Naive thymus-derived CD8-positive, alpha-beta T cell (primary cell): ENCODE data around the gene INPP5E. TPM values are rescaled to one million over a fixed set of nuclear protein-coding genes. Genes with fewer than 3 reads are reported as not detected.
"Not testable (repeated sequence)": the region's sequence is repeated elsewhere in the genome, so short reads cannot be mapped to it uniquely, and the experiment has no call there.

Experiments used
- ATAC-seq, 2 donors: fragments of 150-1000 bp; cut with Tn5 transposase in 1 of 2; sonication (Bioruptor Pico), chemical (Tn5 transposase) in 1 of 2; 1 replicate in 1 of 2; 2 replicates in 1 of 2; pipeline ENCODE4 v1.10.0; 2021; ENCODE audit warnings: mild to moderate bottlenecking in 2 of 2, moderate library complexity in 2 of 2
- POLR2A ChIA-PET: fragments of 350-600 bp; sonication (Branson Sonifier 250); formaldehyde crosslinking; loops from one replicate; lab custom pipeline; 2021; ENCODE audit warnings: antibody characterized with exemption; lab: Charles Lee
- DNase-seq, 10 donors: peaks; one replicate each; pipeline versions ENCODE4 v3.0.0 to v3.0.0-alpha.2; 2020 to 2022
- H3K27ac Mint-ChIP-seq, 10 donors: one replicate each; pipeline ENCODE4 v1.8.0; 2020 to 2022; ENCODE audit warnings: mild to moderate bottlenecking in 10 of 10, mixed read lengths in 10 of 10, moderate library complexity in 4 of 10, inconsistent platforms in 1 of 10
- H3K27me3 Mint-ChIP-seq, 5 donors: one replicate each; pipeline ENCODE4 v1.8.0; 2021 to 2022; ENCODE audit warnings: mixed read lengths in 5 of 5
- H3K36me3 Mint-ChIP-seq, 3 donors: one replicate each; pipeline ENCODE4 v1.8.0; 2020 to 2022; ENCODE audit warnings: mixed read lengths in 3 of 3, mild to moderate bottlenecking in 2 of 3, inconsistent platforms in 1 of 3
- H3K4me1 Mint-ChIP-seq, 4 donors: one replicate each; pipeline ENCODE4 v1.8.0; 2021 to 2022; ENCODE audit warnings: mixed read lengths in 4 of 4
- H3K4me3 Mint-ChIP-seq, 10 donors: one replicate each; pipeline ENCODE4 v1.8.0; 2020 to 2022; ENCODE audit warnings: mild to moderate bottlenecking in 10 of 10, mixed read lengths in 10 of 10, moderate library complexity in 6 of 10, inconsistent platforms in 1 of 10
- H3K9me3 Mint-ChIP-seq, 9 donors: one replicate each; pipeline ENCODE4 v1.8.0; 2020 to 2022; ENCODE audit warnings: mixed read lengths in 9 of 9, mild to moderate bottlenecking in 3 of 9, inconsistent platforms in 1 of 9, moderate library complexity in 1 of 9
- polyA plus RNA-seq, 3 donors: library from polyadenylated mRNA; unstranded; fragments of 300-500 nt; fragmentation: Illumina TruSeq; gene quantifications; one replicate each; pipeline ENCODE4 v1.2.3, GENCODE V29; 2021
- total RNA-seq, 8 experiments: library from RNA in 2 of 8; stranded (reverse) in 2 of 8; gene quantifications; one replicate each; pipeline ENCODE4 v1.2.3 and lab custom pipeline; 2021 to 2026

INPP5E gene
- total and polyA plus RNA-seq, 5 experiments from 2014 or later: 0.90 to 27.3 (median 4.4) TPM

DNA sequence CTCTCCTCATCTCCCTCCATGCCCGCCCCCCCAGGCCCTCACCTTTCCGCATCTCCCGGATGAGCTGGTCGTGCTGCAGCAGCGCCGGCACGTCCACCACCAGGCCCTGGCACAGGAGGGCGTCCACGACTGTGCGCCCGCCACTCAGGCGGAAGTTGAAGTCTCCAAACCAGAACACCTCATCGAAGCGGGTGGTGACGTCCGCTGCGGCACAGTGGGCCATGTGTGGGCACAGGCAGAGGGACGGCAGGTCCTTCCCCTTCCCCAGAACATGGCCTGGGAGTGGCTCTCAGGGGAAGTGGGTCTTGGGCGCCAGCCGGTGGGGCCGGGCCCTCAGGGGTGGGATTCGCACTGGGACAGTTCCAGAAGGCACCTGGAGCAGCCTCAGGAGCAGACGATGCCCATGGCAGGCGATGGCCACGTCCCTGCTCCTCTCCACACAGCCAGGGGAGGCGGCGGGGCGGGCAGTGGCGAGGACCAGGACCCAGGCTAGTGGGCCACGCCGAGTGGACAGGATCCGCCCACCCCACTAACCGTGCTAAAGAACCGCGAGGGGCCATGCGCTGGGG, 7.8 kb downstream of the INPP5E start:
- DNase-seq (no peak), ATAC-seq (no peak)
- Mint-ChIP-seq H3K4me1 (peaks cover 7 to 13% (median 10%) of the 10 kb centered on the region in 4 donors), H3K27ac (no peak overlapping the region), H3K36me3 (peaks cover 0 to 10% (median 0%) of the 10 kb centered on the region in 3 donors), H3K27me3 (no peaks in the 10 kb centered on the region), H3K9me3 (no peaks in the 10 kb centered on the region), H3K4me3 (no peak overlapping the region)
- POLR2A ChIA-PET: interaction anchor here (0.5 kb wide), 1 partner anchor 208 kb away, joined by 4 read pairs; no protein-coding TSS in a partner anchor

DNA sequence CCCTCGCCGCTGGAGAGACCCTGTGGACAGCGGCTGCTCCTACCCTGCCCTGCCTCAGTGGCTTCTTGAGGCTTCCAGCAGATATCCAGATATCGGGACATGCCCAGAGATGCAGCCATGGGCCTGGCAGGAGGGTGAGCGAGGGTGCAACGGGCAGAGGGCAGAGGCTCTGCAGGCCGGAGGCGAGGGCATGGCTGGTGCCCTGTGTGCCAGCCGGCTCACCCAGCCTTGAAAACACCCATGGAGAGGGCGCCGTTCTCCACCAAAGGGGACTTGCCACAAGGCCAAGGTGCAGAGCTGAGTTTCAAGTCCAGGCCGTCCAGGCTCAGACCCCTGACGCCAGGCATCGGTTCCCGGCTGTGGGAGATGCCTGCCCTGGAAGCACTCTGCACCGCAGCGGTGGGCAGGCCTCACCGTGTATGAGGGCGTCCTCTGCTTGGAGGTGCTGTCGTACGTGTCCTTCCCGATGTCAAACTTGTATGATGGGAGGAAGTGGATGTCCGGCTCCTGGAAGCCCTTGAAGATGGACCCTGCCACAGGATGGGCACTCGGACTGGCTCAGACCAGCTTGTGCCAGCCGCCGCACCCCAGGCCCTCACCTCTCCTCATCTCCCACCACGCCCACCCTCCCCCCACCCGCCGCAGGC, 8.9 kb downstream of the INPP5E start:
- ATAC-seq (no peak), DNase-seq (no peak)
- Mint-ChIP-seq H3K27ac (peak overlapping the region in 1 of 10 donors; percentile 29), H3K4me3 (no peak overlapping the region), H3K36me3 (peaks cover 0 to 16% (median 0%) of the 10 kb centered on the region in 3 donors), H3K9me3 (no peaks in the 10 kb centered on the region), H3K4me1 (peaks cover 0 to 3% (median 1%) of the 10 kb centered on the region in 4 donors), H3K27me3 (no peaks in the 10 kb centered on the region)
- POLR2A ChIA-PET: no interaction called here

- Mint-ChIP-seq H3K4me1 (no peaks in the 10 kb centered on the region), H3K4me3 (no peak overlapping the region), H3K27me3 (no peaks in the 10 kb centered on the region), H3K9me3 (no peaks in the 10 kb centered on the region), H3K36me3 (peaks cover 0 to 22% (median 0%) of the 10 kb centered on the region in 3 donors), H3K27ac (peak overlapping the region in 2 of 10 donors; percentile 29 to 40)
- POLR2A ChIA-PET: interaction anchor here (0.5 to 1.1 kb wide), 2 partner anchors 17 to 482 kb away, joined by 3 to 11 read pairs; no protein-coding TSS in a partner anchor
- no peak for DNase-seq
- ATAC-seq: no peak
Observed at GRCh38 chr9:136429683-136430491, 9.8 kb downstream of the INPP5E start.

DNA sequence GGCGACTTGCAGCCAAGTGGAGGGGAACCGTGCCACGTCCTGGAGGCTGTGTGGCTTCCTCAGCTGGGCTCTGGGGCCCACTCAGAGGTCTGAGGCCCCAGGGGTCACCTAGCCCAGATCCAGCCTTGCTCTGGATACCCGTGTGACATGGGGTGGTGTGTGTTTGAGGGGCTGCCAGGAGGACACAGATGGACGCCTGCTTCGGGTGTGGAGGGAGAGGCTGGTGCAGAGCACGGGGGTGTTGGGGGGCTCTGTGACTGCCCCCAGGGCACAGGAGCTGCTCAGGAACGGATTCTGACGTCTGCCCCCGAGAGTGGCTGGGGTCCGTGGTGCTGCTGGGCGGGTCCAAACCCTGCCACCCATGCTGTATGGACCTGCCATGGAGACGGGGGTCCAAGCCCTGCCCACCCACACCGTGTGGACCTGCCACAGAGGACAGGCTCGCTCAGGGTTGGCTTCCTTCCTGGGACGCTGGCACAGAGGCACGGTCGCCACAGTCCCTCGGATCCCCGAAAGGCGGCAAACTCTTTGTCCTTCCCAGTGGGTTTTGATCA, 10.5 kb downstream of the INPP5E start:
- H3K36me3 Mint-ChIP-seq: peaks cover 0 to 24% (median 0%) of the 10 kb centered on the region in 3 donors
- no peak overlapping the region for H3K4me3 Mint-ChIP-seq
- H3K27ac Mint-ChIP-seq: no peak overlapping the region
- POLR2A ChIA-PET: interaction anchor here (0.5 to 1.1 kb wide), 3 partner anchors 10 to 483 kb away, joined by 3 to 11 read pairs (median 3); no protein-coding TSS in a partner anchor
- peaks cover 0 to 3% (median 0%) of the 10 kb centered on the region in 4 donors for H3K4me1 Mint-ChIP-seq
- no peaks in the 10 kb centered on the region for H3K27me3 Mint-ChIP-seq
- H3K9me3 Mint-ChIP-seq: no peaks in the 10 kb centered on the region
- ATAC-seq: no peak
- no peak for DNase-seq

DNA sequence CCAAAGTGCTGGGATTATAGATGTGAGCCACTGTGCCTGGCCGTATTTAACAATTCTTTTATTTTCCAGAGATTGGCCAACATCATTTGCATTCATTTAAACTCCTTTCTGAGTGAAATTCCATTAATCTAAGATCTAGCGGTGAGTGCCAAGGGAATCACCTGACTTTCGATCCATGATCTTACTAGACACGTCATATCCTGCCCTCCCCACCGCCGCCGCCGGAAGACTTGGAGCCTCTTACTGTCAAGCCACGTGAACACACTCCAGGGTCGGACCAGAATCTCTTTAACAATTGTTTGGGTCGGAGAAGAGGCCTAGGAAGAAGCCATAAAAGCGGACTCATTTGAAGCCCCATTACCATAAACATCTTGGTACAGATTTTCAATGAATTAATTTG, 12.9 kb downstream of the INPP5E start:
- peaks cover 0 to 39% (median 0%) of the 10 kb centered on the region in 3 donors for H3K36me3 Mint-ChIP-seq

DNA sequence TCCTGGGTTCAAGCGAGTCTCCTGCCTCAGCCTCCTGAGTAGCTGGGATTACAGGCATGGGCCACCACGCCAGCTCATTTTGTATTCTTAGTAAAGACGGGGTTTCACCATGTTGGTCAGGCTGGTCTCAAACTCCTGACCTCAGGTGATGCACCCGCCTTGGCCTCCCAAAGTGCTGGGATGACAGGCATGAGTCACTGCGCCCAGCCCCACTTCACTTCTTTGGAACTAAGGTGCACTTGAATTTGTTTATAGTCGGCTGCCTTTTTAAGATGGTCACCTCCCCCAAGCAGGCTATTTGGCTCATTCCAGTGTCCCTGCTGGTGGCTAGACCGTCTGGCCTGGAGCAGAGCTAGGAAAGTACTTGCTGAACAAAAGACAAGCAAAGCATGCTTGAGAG, 14.3 kb downstream of the INPP5E start:
- POLR2A ChIA-PET, H3K9me3 Mint-ChIP-seq, DNase-seq, H3K4me1 Mint-ChIP-seq, H3K4me3 Mint-ChIP-seq, ATAC-seq, H3K27me3 Mint-ChIP-seq: not testable (repeated sequence)
- peak overlapping the region in 3 of 10 donors; percentile 24 to 65 (median 53) for H3K27ac Mint-ChIP-seq
- H3K36me3 Mint-ChIP-seq: peaks cover 0 to 49% (median 2%) of the 10 kb centered on the region in 3 donors

More for the DNA sequence above, 12.9 kb downstream of the INPP5E start:
- no peaks in the 10 kb centered on the region for H3K9me3 Mint-ChIP-seq
- H3K4me1 Mint-ChIP-seq: peaks cover 0 to 3% (median 0%) of the 10 kb centered on the region in 4 donors
- ATAC-seq (no peak), DNase-seq (no peak)
- no peaks in the 10 kb centered on the region for H3K27me3 Mint-ChIP-seq
- POLR2A ChIA-PET: interaction anchor here (0.7 kb wide), 1 partner anchor 759 kb away, joined by 12 read pairs; no protein-coding TSS in a partner anchor
- H3K4me3 Mint-ChIP-seq: no peak overlapping the region
- peak overlapping the region in 2 of 10 donors; percentile 9 to 33 for H3K27ac Mint-ChIP-seq

DNA sequence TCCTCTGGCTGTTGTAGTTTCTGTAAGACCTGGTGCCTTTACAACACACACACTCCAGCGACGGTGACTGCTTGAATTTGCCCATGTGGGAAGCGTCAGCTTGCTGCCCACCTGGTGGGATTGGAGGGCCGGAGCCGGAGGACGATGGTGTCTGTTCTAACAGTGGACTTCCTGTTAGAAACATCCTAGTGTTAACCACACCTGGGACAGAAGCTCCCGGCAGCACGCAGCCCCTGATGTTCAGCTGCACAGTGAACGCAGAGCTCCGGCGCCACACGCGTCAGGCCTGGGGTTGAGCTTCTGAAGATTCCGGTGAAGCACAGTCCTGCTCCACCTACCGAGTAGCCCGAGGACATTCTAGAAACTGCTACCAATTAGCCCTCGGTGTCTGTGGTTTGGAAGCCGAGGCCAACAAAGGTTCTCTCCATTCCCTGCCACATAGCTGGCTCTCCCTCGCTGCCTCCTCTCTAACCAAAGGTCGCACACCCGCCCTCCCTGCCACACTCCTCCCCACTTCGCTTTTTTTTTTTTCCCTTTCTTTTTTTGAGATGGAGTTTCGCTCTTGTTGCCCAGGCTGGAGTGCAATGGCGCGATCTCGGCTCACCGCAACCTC, 14.8 kb downstream of the INPP5E start:
- DNase-seq: no peak
- peaks cover 0 to 46% (median 3%) of the 10 kb centered on the region in 3 donors for H3K36me3 Mint-ChIP-seq
- H3K9me3 Mint-ChIP-seq: no peaks in the 10 kb centered on the region
- no peak for ATAC-seq
- H3K4me1 Mint-ChIP-seq: peaks cover 0 to 3% (median 0%) of the 10 kb centered on the region in 4 donors
- H3K27me3 Mint-ChIP-seq: no peaks in the 10 kb centered on the region
- peak overlapping the region in 3 of 10 donors; percentile 18 to 65 (median 53) for H3K27ac Mint-ChIP-seq
- POLR2A ChIA-PET: interaction anchor here (1.1 kb wide), 1 partner anchor 24 kb away, joined by 3 read pairs; no protein-coding TSS in a partner anchor
- H3K4me3 Mint-ChIP-seq: no peak overlapping the region

DNA sequence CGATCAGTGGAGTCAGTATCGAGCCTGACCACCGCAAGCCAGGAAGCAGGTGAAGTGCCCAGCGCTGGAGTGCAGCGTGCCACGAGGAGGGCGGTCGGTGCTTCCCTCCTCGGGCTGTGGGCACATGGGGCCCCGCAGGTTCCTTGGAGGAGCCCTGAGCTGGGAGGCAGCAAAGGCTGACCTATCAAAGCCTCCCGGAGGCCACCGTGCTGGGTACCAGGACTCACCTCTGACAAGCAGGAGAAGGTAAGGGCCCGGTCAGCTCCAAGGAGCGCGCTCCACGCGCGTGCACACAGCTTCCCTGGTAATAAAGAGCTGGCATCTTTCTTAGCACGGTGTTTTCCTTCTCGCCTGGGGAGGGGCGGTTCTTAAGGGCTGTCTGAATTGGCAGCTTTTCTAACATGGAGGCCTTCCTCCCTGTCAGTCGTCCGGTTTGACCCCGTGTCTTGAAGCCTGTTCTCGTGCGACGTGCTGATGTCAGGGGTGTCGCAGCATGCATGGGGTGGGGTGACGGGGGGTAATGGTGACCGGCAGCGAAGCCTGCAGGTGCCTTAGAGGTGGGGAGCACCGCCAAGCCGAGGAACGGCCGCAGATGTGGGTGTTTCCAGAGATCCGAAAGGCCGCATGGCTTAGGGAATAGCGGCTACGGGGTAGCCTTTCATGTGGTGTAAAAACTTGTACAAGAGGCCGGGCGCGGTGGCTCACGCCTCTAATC, 16.1 kb downstream of the INPP5E start:
- no peaks in the 10 kb centered on the region for H3K27me3 Mint-ChIP-seq
- POLR2A ChIA-PET: no interaction called here
- peak overlapping the region in 1 of 10 donors; percentile 59 for H3K27ac Mint-ChIP-seq
- no peak for ATAC-seq
- peaks cover 0 to 57% (median 8%) of the 10 kb centered on the region in 3 donors for H3K36me3 Mint-ChIP-seq
- peaks cover 0 to 3% (median 0%) of the 10 kb centered on the region in 4 donors for H3K4me1 Mint-ChIP-seq
- no peak for DNase-seq
- H3K4me3 Mint-ChIP-seq: no peak overlapping the region
- no peaks in the 10 kb centered on the region for H3K9me3 Mint-ChIP-seq

GRCh38 chr9:136422876-136423275, 16.8 kb downstream of the INPP5E start:
- DNase-seq (no peak), ATAC-seq (no peak)
- H3K36me3 Mint-ChIP-seq: peaks cover 0 to 61% (median 9%) of the 10 kb centered on the region in 3 donors
- H3K4me3 Mint-ChIP-seq: no peak overlapping the region
- H3K4me1 Mint-ChIP-seq: peaks cover 0 to 3% (median 0%) of the 10 kb centered on the region in 4 donors
- no peak overlapping the region for H3K27ac Mint-ChIP-seq
- POLR2A ChIA-PET: no interaction called here
- no peaks in the 10 kb centered on the region for H3K27me3 Mint-ChIP-seq
- H3K9me3 Mint-ChIP-seq: no peaks in the 10 kb centered on the region

- no peaks in the 10 kb centered on the region for H3K27me3 Mint-ChIP-seq
- no peak for ATAC-seq
- no peak overlapping the region for H3K4me3 Mint-ChIP-seq
- POLR2A ChIA-PET: interaction anchor here (0.6 to 0.7 kb wide), 3 partner anchors 13 to 59 kb away, joined by 3 to 4 read pairs (median 4); no protein-coding TSS in a partner anchor
- DNase-seq: no peak
- no peak overlapping the region for H3K27ac Mint-ChIP-seq
- peaks cover 0 to 3% (median 0%) of the 10 kb centered on the region in 4 donors for H3K4me1 Mint-ChIP-seq
- peaks cover 0 to 70% (median 14%) of the 10 kb centered on the region in 3 donors for H3K36me3 Mint-ChIP-seq
- H3K9me3 Mint-ChIP-seq: no peaks in the 10 kb centered on the region
Observed at GRCh38 chr9:136421791-136422190, 17.9 kb downstream of the INPP5E start.

GRCh38 chr9:136419092-136419420, 20.6 kb downstream of the INPP5E start:
- ATAC-seq (no peak), DNase-seq (no peak)
- H3K9me3 Mint-ChIP-seq: no peaks in the 10 kb centered on the region
- H3K27ac Mint-ChIP-seq: peak overlapping the region in 1 of 10 donors; percentile 79
- H3K27me3 Mint-ChIP-seq: no peaks in the 10 kb centered on the region
- POLR2A ChIA-PET: no interaction called here
- peaks cover 0 to 2% (median 0%) of the 10 kb centered on the region in 4 donors for H3K4me1 Mint-ChIP-seq
- H3K36me3 Mint-ChIP-seq: peaks cover 0 to 78% (median 21%) of the 10 kb centered on the region in 3 donors
- H3K4me3 Mint-ChIP-seq: no peak overlapping the region
